ENCODE results near the gene MAFF.

MAFF gene

DNA sequence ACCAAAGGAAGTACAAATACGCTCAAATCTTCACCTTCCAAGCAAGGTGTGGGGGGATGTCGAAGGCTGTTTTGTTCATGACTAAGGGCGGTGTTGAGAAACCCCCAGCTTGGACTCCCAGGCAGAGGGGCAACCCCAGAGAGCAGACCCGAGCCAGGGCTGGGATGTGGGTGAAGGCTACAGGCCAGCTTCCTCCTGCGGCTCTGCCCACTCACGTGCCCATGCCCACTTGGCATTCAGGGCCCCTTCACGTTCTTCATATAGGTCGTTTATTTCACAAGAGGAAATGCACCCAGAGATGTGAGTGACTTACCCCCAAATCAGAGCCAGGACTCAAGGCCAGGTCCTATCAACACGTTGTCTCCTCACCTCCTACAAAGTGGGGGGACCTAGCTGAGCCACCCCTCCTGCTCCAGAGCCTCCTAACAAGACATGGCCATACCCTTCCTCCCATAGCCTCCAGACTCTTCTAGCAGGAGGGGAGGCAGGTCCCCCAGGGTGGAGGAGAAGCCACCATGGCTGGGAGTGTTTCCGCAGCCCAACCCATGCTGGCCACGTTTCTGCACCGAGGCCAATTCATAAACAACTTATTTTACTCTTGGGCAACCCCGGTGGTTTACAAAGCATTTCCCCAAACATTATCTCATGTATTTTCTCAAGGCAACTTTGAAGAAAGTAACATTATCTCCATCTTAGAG, 49.0 kb downstream of the MAFF start:
- DNase-seq = no peak

DNA sequence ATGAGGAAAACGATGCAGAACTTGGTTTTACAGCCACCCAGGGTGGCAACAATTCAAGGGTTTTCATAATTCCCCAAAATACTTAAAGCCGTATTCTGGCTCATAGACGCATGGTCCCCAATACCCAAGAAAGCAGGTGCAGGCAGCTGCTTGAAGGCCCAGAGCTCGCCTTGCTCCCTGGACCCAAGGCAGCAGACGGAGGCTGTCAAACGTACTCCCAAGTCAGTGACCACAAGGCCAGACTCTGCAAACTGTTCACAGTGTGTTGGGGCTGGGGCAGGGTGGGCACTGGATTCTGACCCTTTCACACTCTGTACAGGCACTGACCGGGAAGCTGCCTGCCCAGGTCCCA, 49.5 kb downstream of the MAFF start:
- DNase-seq = no peak

DNA sequence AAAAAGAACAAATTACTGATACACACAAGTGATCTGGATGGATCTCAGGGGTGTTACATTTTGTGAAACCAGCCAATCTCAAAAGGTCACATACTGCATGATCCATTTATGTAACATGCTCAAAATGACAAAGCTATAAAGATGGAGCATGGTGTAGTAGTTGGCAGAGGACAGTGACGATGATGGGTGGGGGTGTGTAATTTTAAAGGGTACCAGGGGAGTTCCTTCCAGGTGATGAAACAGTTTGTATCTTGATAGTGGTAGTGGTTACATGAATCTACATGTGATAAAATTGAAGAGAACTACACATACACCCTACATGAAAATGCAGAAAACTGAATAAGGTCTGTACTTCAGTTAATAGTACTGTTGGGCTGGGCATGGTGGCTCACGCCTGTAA, 53.9 kb downstream of the MAFF start:
- DNase-seq = no peak

DNA sequence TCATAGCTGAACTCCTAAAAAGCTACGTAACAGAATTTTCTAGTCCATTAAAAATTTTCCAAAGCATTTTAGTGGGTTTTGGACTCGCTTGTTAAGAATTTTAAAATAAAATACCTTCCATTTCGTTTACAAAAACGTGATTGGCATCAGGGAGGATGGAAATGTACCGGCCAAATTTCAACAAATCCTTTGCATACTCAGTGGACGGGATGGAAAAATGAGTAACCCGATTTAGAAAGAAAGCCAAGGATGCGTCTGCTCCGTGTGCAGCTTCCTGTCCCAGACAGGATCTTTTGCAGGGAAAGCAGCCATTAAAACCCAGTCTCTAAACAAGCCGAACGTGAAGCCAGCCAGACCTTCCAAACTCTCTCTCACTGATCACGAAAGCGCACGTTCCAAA, 55.4 kb downstream of the MAFF start:
- peak; percentile 74 for DNase-seq

DNA sequence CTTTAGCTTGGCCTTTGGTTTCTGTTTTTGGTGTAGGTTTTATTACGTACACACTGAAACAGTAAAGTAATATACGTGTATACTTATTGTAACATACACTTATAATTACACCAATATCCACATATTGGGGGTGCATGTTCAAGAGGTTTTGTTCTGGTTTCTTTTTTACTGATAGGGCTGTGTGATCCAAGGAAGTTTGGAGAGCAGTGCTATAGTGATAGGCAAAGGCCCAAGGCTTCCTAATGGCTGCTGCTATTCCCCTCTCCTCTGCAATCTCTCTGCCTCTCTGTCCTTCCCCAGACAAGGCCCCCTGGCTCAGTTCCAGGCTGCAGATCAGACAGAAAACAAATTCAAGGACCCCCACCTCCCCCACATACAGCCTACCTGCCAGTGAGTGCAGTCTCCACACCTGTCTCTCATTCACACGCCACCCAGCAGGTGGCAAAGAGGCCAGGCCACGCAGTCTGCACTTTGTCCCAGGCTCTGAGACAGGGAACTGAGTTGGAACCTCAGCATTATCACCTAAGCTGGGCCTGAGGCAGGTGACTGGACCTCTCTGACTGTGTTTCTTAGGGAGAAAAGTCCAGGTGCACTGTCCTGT, 56.0 kb downstream of the MAFF start:
- DNase-seq = no peak

DNA sequence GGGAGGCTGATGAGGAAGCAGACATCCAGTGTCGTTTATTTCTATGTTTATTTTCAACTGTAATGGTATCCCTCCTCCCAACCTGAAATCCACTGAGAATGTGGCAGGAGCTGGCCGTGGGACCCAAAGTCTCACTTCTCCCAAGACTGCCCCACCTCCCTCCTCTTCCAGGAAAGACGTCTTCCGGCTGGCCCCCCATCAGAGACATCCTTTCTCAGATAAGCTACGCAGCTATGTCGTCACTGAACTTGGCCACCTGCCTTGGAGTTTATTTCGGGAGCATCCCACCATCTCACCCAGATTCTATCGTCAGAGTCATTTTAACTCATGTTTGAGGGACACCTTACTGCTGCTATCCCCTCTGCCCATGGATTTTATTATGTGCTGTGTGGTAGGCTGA, 57.1 kb downstream of the MAFF start:
- no peak for DNase-seq

DNA sequence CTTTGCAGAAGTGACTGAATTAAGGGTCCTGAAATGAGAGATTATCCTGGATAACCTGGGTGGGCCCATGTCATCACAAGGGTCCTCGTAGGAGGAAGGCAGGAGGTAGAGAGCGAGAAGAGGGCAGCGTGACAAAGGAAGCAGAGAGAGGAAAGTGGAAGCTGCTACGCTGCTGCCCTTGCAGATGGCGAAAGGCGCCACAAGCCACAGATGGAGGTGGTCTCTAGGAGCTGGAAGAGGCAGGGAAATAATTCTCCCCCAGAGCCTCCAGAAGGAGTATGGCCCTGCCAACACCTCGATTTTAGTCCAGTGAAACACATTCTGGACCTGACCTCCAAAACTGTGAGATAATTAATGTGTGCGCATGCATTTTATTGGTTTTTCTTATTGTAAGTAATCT, 57.6 kb downstream of the MAFF start:
- DNase-seq = no peak

DNA sequence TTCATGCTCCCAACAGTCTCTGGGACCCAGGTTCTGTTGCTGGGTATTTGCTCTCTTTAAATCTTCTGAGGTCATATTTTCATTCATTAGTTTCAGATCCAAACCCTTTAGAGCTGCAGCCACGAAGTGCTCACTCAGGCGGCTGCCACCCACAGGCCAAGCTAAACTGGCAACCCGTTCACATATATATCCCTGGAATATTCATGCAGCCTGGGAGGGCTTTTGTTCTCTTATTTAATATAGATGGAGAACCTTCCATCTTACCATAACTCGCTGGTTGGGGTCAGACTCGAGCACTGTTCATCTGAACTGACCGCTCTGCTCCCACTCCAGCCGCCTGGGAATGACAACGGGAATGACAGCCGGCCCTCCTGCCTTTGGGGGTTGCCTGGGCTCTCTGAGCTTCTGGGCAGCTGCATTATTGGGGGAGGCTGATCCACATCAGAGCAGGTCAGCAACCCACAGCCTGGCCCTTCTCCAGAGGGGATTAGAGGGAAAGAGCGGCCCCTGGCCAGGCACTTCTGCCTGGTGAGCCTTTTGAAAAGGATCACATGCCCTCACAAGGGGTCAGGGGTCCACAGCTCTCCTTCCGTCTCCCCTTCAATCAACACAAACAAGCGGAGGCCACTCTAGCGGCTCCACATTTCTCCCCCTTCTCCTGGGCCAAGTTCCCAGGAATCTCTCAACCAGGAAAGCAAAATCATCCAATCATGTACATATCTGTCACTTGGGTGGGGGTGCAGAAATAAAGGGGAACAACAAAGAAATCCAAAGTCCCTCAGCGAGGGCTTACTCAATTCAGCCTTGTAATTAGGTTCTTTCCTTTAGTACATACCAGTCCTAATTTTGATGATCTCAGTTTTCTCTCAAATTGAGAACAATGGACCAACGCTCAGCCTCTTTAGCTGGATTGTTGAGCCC, 59.2 kb downstream of the MAFF start:
- DNase-seq = no peak

DNA sequence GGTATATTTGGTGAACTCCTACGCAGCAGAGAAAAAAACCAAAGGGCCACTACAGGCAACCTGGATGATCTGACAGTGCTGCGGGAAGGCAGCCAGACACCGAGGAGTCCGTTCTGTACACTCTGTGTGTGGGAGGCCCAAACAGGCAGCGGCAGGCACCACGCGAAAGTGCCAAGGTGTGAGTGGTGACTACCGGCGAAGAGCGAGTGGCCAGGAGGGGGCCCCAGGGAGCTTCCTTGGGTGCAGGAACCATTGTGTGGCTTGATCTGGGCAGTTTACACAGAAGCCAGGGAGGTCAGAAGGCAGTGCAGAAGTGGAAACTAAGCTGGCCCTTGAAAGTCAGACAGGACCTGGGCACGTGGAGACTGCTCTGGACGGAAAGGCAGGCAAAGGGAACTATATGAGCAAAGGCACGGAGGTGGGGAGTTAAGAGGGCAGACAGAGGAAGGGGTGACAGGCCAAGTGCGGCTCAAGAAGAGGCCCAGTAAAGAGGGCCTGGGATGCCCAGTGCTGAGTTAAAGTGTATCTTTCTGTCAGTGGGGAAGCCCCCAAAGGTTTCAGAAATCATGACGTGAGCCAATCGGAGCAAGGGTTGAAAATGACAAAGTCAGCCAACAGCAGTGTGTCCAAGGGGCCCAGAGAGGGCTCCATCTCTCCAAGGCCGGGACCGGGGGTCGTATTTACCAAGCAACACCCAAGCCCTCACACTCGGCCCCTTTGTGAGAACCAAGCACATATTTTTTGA, 60.4 kb downstream of the MAFF start:
- DNase-seq = no peak

DNA sequence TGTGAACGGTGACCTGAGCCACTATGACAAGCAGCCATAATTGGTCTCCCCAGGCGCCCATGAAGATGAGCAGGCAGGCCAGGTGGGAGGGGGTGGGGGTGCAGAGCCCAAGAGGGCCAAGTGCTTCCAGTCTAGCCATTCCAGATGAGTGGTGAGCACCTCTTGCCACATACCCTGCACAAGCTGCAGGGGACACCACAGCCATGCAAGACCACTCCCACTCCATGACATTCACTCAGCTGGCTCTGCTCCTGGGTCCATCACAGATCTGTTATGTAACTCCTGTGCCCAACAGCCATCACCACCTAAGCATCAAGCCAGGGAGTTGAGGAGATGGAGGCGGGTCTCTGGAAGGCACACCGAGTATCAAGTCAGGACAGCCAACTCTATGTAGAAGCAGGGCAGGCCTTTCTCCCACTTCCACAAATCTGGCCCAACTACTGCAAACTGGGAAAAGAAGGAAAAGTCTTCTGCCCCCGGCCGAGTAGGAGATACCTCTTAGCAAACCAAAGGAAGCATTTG, 62.6 kb downstream of the MAFF start:
- DNase-seq = no peak
